Measurements from ENCODE around the gene NPAS3.

DNA sequence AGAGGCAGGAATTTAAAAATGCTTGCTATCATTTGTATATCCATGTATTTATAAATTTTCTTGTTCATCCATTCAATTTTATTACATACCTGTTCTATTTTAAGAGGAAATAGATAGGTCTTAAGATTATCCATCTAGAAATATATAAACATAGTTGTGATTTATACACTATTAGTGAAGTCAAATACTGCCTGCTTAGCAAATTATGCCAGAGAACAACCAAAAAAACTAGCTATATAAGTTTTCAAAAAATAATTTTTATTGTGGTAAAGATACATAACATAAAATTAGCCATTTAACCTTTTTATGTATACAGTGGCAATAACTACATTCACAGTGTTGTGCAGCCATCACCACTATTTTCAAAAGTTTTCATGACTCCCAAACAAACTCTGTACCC, 237.3 kb downstream of the NPAS3 start:
- no peak for TF ChIP-seq CTCF (conservative IDR thresholded peaks at IDR 0.05)
- no peak for TF ChIP-seq EZH2 (IDR thresholded peaks at IDR 0.05; ENCODE audit: low read depth)
